H1 (cell line): ENCODE measurements around the gene GAS2. TPM values are rescaled to one million over a fixed set of nuclear protein-coding genes. Genes with fewer than 3 reads are reported as not detected.
A peak's percentile ranks its signal among the peaks of the same experiment; 100 is the strongest.

Experiments used
- CTBP2 ChIP-seq: IDR thresholded peaks from 2 replicates; pipeline ENCODE4 v1.7.0; 2011; ENCODE audit warnings: borderline replicate concordance, mild to moderate bottlenecking, moderate library complexity, mixed read lengths, low read length; ENCODE audit not compliant: insufficient read depth, insufficient read length
- EP300 ChIP-seq, 2 experiments: IDR thresholded peaks; 1 replicate in 1 of 2; 2 replicates in 1 of 2; pipeline ENCODE4 v1.6.1; 2011 to 2012; ENCODE audit warnings: low read depth in 2 of 2, low read length in 2 of 2, mild to moderate bottlenecking in 2 of 2, borderline replicate concordance in 1 of 2, inconsistent platforms in 1 of 2, moderate library complexity in 1 of 2
- GABPA ChIP-seq: IDR thresholded peaks from 2 replicates; pipeline ENCODE4 v1.6.1; 2011; ENCODE audit warnings: mild to moderate bottlenecking, low read length, moderate library complexity, borderline replicate concordance; ENCODE audit not compliant: insufficient read depth
- HDAC2 ChIP-seq, 2 experiments: fragments of 300-600 bp in 1 of 2; sonication (generic) in 1 of 2; IDR thresholded peaks; 2 replicates each; pipeline ENCODE4 v1.6.1; 2011 to 2012; ENCODE audit warnings: low read depth in 2 of 2, low read length in 2 of 2, mild to moderate bottlenecking in 2 of 2, moderate library complexity in 2 of 2, borderline replicate concordance in 1 of 2, inconsistent platforms in 1 of 2
- KDM1A ChIP-seq: fragments of 200-600, 300-600 bp; sonication (generic); IDR thresholded peaks from 2 replicates; pipeline ENCODE4 v1.7.1; 2016; ENCODE audit warnings: mild to moderate bottlenecking, low read length, borderline replicate concordance
- KDM5A ChIP-seq: fragments of 200-600 bp; IDR thresholded peaks from 2 replicates; pipeline ENCODE4 v1.7.1; 2012; ENCODE audit warnings: mild to moderate bottlenecking, low read length, inconsistent platforms, mixed read lengths
- NRF1 ChIP-seq: IDR thresholded peaks from 2 replicates; pipeline ENCODE4 v1.6.1; 2011; ENCODE audit warnings: mild to moderate bottlenecking, low read depth, low read length, improper control_type of control experiment
- POU5F1 ChIP-seq: IDR thresholded peaks from 2 replicates; pipeline ENCODE4 v1.6.1; 2011; ENCODE audit warnings: low read depth, mild to moderate bottlenecking, low read length, moderate library complexity
- RBBP5 ChIP-seq: IDR thresholded peaks from 2 replicates; pipeline ENCODE4 v1.7.1; 2012; ENCODE audit warnings: low read depth, mild to moderate bottlenecking, inconsistent platforms, low read length, moderate library complexity, borderline replicate concordance
- SIN3A ChIP-seq, 2 experiments: IDR thresholded peaks in 1 of 2; conservative IDR thresholded peaks in 1 of 2; 2 replicates each; pipeline ENCODE4 v1.6.1; 2011 to 2012; ENCODE audit warnings: low read length in 2 of 2, improper control_type of control experiment in 1 of 2, low read depth in 1 of 2, mild to moderate bottlenecking in 1 of 2
- SP2 ChIP-seq: IDR thresholded peaks from 2 replicates; pipeline ENCODE4 v1.6.1; 2012; ENCODE audit warnings: mild to moderate bottlenecking, low read length, inconsistent platforms
- SP4 ChIP-seq: IDR thresholded peaks from 2 replicates; pipeline ENCODE4 v1.6.1; 2012; ENCODE audit warnings: low read length, inconsistent platforms
- SUZ12 ChIP-seq: fragments of 200-600 bp; sonication (generic); IDR thresholded peaks from 2 replicates; pipeline ENCODE4 v1.6.1; 2012; ENCODE audit warnings: mild to moderate bottlenecking, inconsistent platforms, low read length, moderate library complexity, mixed read lengths
- TAF1 ChIP-seq: IDR thresholded peaks from 2 replicates; pipeline ENCODE4 v1.6.1; 2011; ENCODE audit warnings: mild to moderate bottlenecking, low read depth, low read length
- TCF12 ChIP-seq: IDR thresholded peaks from 2 replicates; pipeline ENCODE4 v1.6.1; 2011; ENCODE audit warnings: low read depth, mild to moderate bottlenecking, low read length
- ZNF274 ChIP-seq: IDR thresholded peaks from 2 replicates; pipeline ENCODE4 v1.7.0; 2012; ENCODE audit warnings: low read length, borderline replicate concordance; ENCODE audit errors: extremely low read depth
- polyA plus RNA-seq, 7 experiments: library from polyadenylated mRNA; depleted of rRNA in 3 of 7; stranded (reverse) in 5 of 7; unstranded in 2 of 7; fragments of >200 nt in 5 of 7; fragments of 200-250 nt in 2 of 7; gene quantifications; 1 replicate in 5 of 7; 2 replicates in 1 of 7; 4 replicates in 1 of 7; pipeline versions ENCODE4 v1.2.1 to v1.2.3, GENCODE V29; 2011 to 2013; ENCODE audit warnings: missing spikeins in 2 of 7, mixed read lengths in 2 of 7
- total RNA-seq: library from RNA; stranded (reverse); fragmentation: NEBNext Ultra II Directional; extraction: Animal tissue kit (Norgen Biotek cat#: 25700); gene quantifications from 2 replicates; pipeline ENCODE4 v1.2.1, GENCODE V29; 2021
- TF ChIP-seq, protein P1 (sequence below): IDR thresholded peaks from 2 replicates; pipeline ENCODE4 v1.6.1; 2011; ENCODE audit warnings: low read length, improper control_type of control experiment
- TF ChIP-seq, protein P2 (sequence below), 3 experiments: IDR thresholded peaks; 1 replicate in 2 of 3; 2 replicates in 1 of 3; pipeline versions ENCODE4 v1.5.1 to v1.6.1; 2011; ENCODE audit warnings: low read length in 3 of 3, mild to moderate bottlenecking in 3 of 3, inconsistent platforms in 2 of 3, low read depth in 1 of 3, moderate library complexity in 1 of 3; ENCODE audit not compliant: insufficient read depth in 1 of 3; ENCODE audit errors: control extremely low read depth in 1 of 3

The GAS2 gene
- total and polyA plus RNA-seq, 2 of the 8 experiments (the other 6 are each of a cell fraction or from before 2014, with no cell fraction given), result 0.70 to 1.7 TPM

DNA sequence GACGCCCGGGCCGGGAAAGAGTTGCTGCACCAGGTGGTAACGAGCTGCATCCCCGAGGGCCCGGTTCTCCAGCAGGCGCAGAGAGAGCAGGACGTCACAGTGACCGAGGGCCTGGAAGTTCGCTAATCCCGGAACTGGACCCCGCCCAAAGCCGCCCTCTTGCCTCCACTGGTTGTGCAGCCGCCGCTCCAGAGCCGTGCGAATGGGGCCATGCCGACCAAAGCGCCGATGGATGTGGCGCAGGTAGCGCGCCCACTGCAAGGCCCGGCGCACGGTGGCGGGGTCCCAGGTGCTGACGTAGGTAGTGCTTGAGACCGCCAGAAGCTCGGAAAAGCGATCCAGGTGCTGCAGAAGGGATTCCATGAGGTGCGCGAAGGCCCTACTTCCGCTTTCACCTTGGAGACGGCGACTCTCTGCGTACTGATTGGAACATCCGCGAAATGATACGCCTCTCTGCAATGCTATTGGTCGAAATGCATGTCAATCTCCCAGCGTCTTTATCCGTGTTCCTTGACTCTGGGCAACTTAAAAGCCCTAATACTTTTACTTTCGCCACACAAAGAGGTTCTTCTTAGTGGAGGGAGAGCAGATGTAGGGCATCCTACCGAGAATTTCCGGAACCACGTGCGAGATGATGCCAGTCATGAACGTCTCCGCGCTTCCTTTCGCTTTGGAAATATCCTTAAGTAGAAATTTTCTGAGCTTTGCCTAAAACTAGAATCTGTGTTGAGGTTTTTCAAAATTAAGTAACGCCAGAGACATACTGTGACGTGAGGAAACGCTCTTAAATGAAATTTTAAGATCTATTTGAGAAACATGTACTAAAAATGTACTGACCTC lies 40.7 kb upstream of the GAS2 start, which contains the start of gene FANCF (continued):
- no peak for TF ChIP-seq KDM5A
- TF ChIP-seq, protein P1, sequence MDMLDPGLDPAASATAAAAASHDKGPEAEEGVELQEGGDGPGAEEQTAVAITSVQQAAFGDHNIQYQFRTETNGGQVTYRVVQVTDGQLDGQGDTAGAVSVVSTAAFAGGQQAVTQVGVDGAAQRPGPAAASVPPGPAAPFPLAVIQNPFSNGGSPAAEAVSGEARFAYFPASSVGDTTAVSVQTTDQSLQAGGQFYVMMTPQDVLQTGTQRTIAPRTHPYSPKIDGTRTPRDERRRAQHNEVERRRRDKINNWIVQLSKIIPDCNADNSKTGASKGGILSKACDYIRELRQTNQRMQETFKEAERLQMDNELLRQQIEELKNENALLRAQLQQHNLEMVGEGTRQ, result 0 out of 2 replicates have a peak, but pooled peaks have one; percentile 5
- peak; percentile 80 for TF ChIP-seq TAF1
- TF ChIP-seq NRF1, result no peak
- TF ChIP-seq HDAC2 (IDR thresholded peaks at IDR 0.05; ENCODE audit: borderline replicate concordance in 1 of 2, low read depth in 2 of 2, low read length in 2 of 2), result peak in 1 of 2 experiments; percentile 53; a peak in 1 of 4 replicates
- TF ChIP-seq CTBP2, result no peak
- TF ChIP-seq EP300 (IDR thresholded peaks at IDR 0.05; ENCODE audit: borderline replicate concordance in 1 of 2, low read depth in 2 of 2, low read length in 2 of 2), result no peak
- TF ChIP-seq SUZ12, result no peak
- TF ChIP-seq TCF12, result 0 out of 2 replicates have a peak, but pooled peaks have one; percentile 14
- peak; percentile 90 for TF ChIP-seq SP2
- TF ChIP-seq, protein P2, sequence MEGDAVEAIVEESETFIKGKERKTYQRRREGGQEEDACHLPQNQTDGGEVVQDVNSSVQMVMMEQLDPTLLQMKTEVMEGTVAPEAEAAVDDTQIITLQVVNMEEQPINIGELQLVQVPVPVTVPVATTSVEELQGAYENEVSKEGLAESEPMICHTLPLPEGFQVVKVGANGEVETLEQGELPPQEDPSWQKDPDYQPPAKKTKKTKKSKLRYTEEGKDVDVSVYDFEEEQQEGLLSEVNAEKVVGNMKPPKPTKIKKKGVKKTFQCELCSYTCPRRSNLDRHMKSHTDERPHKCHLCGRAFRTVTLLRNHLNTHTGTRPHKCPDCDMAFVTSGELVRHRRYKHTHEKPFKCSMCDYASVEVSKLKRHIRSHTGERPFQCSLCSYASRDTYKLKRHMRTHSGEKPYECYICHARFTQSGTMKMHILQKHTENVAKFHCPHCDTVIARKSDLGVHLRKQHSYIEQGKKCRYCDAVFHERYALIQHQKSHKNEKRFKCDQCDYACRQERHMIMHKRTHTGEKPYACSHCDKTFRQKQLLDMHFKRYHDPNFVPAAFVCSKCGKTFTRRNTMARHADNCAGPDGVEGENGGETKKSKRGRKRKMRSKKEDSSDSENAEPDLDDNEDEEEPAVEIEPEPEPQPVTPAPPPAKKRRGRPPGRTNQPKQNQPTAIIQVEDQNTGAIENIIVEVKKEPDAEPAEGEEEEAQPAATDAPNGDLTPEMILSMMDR (IDR thresholded peaks at IDR 0.05; ENCODE audit: control extremely low read depth in 1 of 3, insufficient read depth in 1 of 3, low read depth in 1 of 3, low read length in 3 of 3), result no peak
- TF ChIP-seq RBBP5, result 0 out of 2 replicates have a peak, but pooled peaks have one; percentile 38
- TF ChIP-seq GABPA, result peak; percentile 51; the same call in 1 of the 2 replicates
- no peak for TF ChIP-seq POU5F1
- TF ChIP-seq KDM1A, result no peak
- TF ChIP-seq SP4, result no peak; the same call in 1 of the 2 replicates
- peak; percentile 34; a peak in 1 of 4 replicates for TF ChIP-seq SIN3A (conservative IDR thresholded peaks at IDR 0.05 in 1 of 2, IDR thresholded peaks at IDR 0.05 in 1 of 2; ENCODE audit: low read depth in 1 of 2, low read length in 2 of 2)
- TF ChIP-seq ZNF274, result no peak
